ENCODE results near the gene KCNF1.

DNA sequence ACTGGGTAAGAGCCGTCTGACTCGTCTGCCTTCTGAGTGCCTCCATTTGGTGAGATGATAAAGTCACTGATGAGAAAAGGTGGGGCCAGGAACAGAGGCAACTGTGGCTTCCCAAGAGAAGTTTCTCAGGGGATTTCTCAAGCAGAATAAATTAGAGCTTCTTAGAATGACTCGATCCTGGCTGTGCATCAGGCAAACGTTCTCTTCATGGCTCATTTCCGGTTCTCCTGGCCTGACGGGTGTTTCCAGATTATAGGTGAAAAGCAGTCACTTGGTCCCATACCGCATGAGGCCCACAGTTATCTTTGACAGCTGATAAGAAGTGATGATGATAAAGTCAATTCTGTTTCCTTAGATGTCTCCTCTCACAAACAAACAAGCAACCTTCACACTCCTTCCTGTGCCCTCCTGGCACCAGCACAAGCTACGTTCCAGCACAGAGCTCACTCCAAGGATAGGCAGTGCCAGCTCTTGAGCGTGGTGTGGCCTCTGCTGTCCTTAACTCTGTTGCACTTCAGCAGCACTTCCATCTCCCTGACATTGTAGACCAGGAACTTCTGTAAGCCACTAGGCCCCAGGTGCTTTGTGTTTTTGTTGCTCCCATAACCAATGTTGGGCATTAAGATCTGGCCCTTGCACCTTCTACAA, 37.8 kb upstream of the KCNF1 start:
- TF ChIP-seq, protein P1, sequence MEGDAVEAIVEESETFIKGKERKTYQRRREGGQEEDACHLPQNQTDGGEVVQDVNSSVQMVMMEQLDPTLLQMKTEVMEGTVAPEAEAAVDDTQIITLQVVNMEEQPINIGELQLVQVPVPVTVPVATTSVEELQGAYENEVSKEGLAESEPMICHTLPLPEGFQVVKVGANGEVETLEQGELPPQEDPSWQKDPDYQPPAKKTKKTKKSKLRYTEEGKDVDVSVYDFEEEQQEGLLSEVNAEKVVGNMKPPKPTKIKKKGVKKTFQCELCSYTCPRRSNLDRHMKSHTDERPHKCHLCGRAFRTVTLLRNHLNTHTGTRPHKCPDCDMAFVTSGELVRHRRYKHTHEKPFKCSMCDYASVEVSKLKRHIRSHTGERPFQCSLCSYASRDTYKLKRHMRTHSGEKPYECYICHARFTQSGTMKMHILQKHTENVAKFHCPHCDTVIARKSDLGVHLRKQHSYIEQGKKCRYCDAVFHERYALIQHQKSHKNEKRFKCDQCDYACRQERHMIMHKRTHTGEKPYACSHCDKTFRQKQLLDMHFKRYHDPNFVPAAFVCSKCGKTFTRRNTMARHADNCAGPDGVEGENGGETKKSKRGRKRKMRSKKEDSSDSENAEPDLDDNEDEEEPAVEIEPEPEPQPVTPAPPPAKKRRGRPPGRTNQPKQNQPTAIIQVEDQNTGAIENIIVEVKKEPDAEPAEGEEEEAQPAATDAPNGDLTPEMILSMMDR (IDR thresholded peaks at IDR 0.05), result no peak
- no peak for TF ChIP-seq POLR2A (IDR thresholded peaks at IDR 0.05)

All from esophagus squamous epithelium (tissue), 4 donors.